OCI-LY7 (cell line): ENCODE data around the gene UTP14A. TPM values are rescaled to one million over a fixed set of nuclear protein-coding genes. Genes with fewer than 3 reads are reported as not detected.

ENCODE experiments used
- BruUV-seq: library from RNA; stranded (reverse); fragments of 400-500 nt; replicated peaks from 2 replicates; lab custom pipeline; 2021; lab: Mats Ljungman, UMichigan
- CTCF ChIA-PET: fragments of 300-600 bp; sonication (Branson Sonifier 250); formaldehyde crosslinking; loops from one replicate; lab custom pipeline; 2022; ENCODE audit warnings: antibody characterized with exemption; ENCODE audit not compliant: unreplicated experiment; lab: Charles Lee
- POLR2A ChIA-PET: fragments of 300-600 bp; sonication (Branson Sonifier 250); formaldehyde crosslinking; loops from one replicate; lab custom pipeline; 2022; ENCODE audit warnings: antibody characterized with exemption; lab: Charles Lee
- DNase-seq: peaks from one replicate; pipeline ENCODE4 v3.0.0-alpha.2; 2015; ENCODE audit warnings: low spot score
- H2AFZ ChIP-seq: fragments of 200-600 bp; sonication (generic), shearing (Covaris generic); 2 replicates; pipeline ENCODE4 v1.6.1; 2014; ENCODE audit warnings: mild to moderate bottlenecking, antibody characterized with exemption, low read length, moderate library complexity
- H3K27ac ChIP-seq: fragments of 200-600 bp; sonication (generic); 2 replicates; pipeline ENCODE4 v1.5.1; 2014; ENCODE audit warnings: mixed run types, low read depth, mild to moderate bottlenecking, moderate library complexity, low read length, inconsistent platforms; ENCODE audit not compliant: poor library complexity, severe bottlenecking
- H3K36me3 ChIP-seq: fragments of 200-600 bp; sonication (generic); 2 replicates; pipeline ENCODE4 v1.6.1; 2014; ENCODE audit warnings: mild to moderate bottlenecking, antibody characterized with exemption, low read length, moderate library complexity, mixed read lengths; ENCODE audit not compliant: insufficient read depth
- H3K4me1 ChIP-seq: fragments of 200-600 bp; sonication (generic); 2 replicates; pipeline ENCODE4 v1.5.1; 2014; ENCODE audit warnings: mild to moderate bottlenecking, low read length; ENCODE audit not compliant: insufficient read depth, poor library complexity, severe bottlenecking
- H3K4me2 ChIP-seq: fragments of 200-600 bp; sonication (generic); 2 replicates; pipeline ENCODE4 v1.6.1; 2014; ENCODE audit warnings: mild to moderate bottlenecking, low read length
- H3K4me3 ChIP-seq: fragments of 200-600 bp; sonication (generic); 2 replicates; pipeline ENCODE4 v1.5.1; 2014; ENCODE audit warnings: mild to moderate bottlenecking, low read depth, low read length; ENCODE audit not compliant: poor library complexity, severe bottlenecking
- H3K79me2 ChIP-seq: fragments of 200-600 bp; sonication (generic); 2 replicates; pipeline ENCODE4 v1.6.1; 2016; ENCODE audit warnings: low read depth, mild to moderate bottlenecking, low read length, moderate library complexity, mixed read lengths; ENCODE audit not compliant: insufficient read depth
- H3K9me2 ChIP-seq: fragments of 200-600 bp; sonication (generic); 2 replicates; pipeline ENCODE4 v1.6.1; 2016; ENCODE audit warnings: mild to moderate bottlenecking, low read length, mixed read lengths; ENCODE audit not compliant: insufficient read depth
- H3K9me3 ChIP-seq: fragments of 200-600 bp; sonication (generic); 2 replicates; pipeline ENCODE4 v1.6.1; 2014; ENCODE audit warnings: mild to moderate bottlenecking, mixed run types, low read length, mixed read lengths
- H4K20me1 ChIP-seq: fragments of 200-600 bp; sonication (generic); 2 replicates; pipeline ENCODE4 v1.6.1; 2014; ENCODE audit warnings: mild to moderate bottlenecking, antibody characterized with exemption, low read length, moderate library complexity, mixed read lengths; ENCODE audit not compliant: insufficient read depth
- CTCF ChIP-seq: fragments of 200-600 bp; sonication (generic); conservative IDR thresholded peaks from 2 replicates; pipeline ENCODE4 v1.5.1; 2014; ENCODE audit warnings: mild to moderate bottlenecking, antibody characterized with exemption, low read length, moderate library complexity, mixed read lengths
- EZH2phosphoT487 ChIP-seq: fragments of 200-600 bp; sonication (generic); IDR thresholded peaks from 2 replicates; pipeline ENCODE4 v1.6.1; 2018; ENCODE audit warnings: low read depth, borderline replicate concordance, mild to moderate bottlenecking, mixed run types, antibody characterized with exemption, low read length, moderate library complexity, mixed read lengths
- intact Hi-C: fragments of 100-400 bp; cut with micrococcal nuclease; formaldehyde crosslinking; loops from one replicate; pipeline ENCODE4 v1.10.0; 2022; ENCODE audit not compliant: unreplicated experiment
- total RNA-seq, 2 experiments: library from RNA; depleted of rRNA in 1 of 2; stranded (reverse); fragments of >200 nt in 1 of 2; shearing (Covaris generic) in 1 of 2; gene quantifications; 2 replicates each; pipeline ENCODE4 v1.2.3, GENCODE V29; 2014 to 2022

UTP14A gene
- total RNA-seq, 2 experiments from 2014 or later = 21.9 to 29.5 TPM

GRCh38 chrX:129953881-129954280, 47.9 kb downstream of the UTP14A start:
- no TSS peak for BruUV-seq
- H3K4me2 ChIP-seq = no peak overlapping the region
- no peaks in the 10 kb centered on the region for H3K36me3 ChIP-seq
- H3K9me3 ChIP-seq = no peaks in the 10 kb centered on the region
- POLR2A ChIA-PET = interaction anchor here (1.1 to 1.4 kb wide), 4 partner anchors 8 to 23 kb away, joined by 3 to 5 read pairs (median 4); no protein-coding TSS in a partner anchor
- DNase-seq = no peak
- peaks cover 51% of the 10 kb centered on the region for H3K4me1 ChIP-seq
- H3K9me2 ChIP-seq = no peaks in the 10 kb centered on the region
- CTCF ChIA-PET = no interaction called here
- H3K4me3 ChIP-seq = no peak overlapping the region
- H4K20me1 ChIP-seq = no peaks in the 10 kb centered on the region
- TF ChIP-seq EZH2phosphoT487 = no peak
- TF ChIP-seq CTCF = no peak
- no peak overlapping the region for H2AFZ ChIP-seq
- no peak overlapping the region for H3K27ac ChIP-seq
- H3K79me2 ChIP-seq = no peaks in the 10 kb centered on the region
- intact Hi-C loops = no loop called here

- Histone ChIP-seq H2AFZ (no peak overlapping the region), H3K36me3 (no peaks in the 10 kb centered on the region), H3K9me3 (no peaks in the 10 kb centered on the region), H4K20me1 (no peaks in the 10 kb centered on the region), H3K4me2 (0 out of 2 replicates have a peak overlapping the region, but pooled peaks have one; percentile 29), H3K79me2 (no peaks in the 10 kb centered on the region), H3K9me2 (no peaks in the 10 kb centered on the region), H3K27ac (no peak overlapping the region), H3K4me1 (peaks cover 60% of the 10 kb centered on the region), H3K4me3 (no peak overlapping the region)
- CTCF ChIA-PET = no interaction called here
- no TSS peak for BruUV-seq
- intact Hi-C loops = no loop called here
- DNase-seq = no peak
- no peak for TF ChIP-seq EZH2phosphoT487
- no peak for TF ChIP-seq CTCF
- POLR2A ChIA-PET = no interaction called here
Measured at GRCh38 chrX:129954804-129955203, 48.8 kb downstream of the UTP14A start.

- no TSS peak for BruUV-seq
- intact Hi-C loops = no loop called here
- Histone ChIP-seq H3K36me3 (no peaks in the 10 kb centered on the region), H3K4me3 (no peak overlapping the region), H4K20me1 (no peaks in the 10 kb centered on the region), H2AFZ (no peak overlapping the region), H3K4me1 (peaks cover 66% of the 10 kb centered on the region), H3K9me2 (no peaks in the 10 kb centered on the region), H3K27ac (no peak overlapping the region), H3K4me2 (no peak overlapping the region), H3K79me2 (no peaks in the 10 kb centered on the region), H3K9me3 (no peaks in the 10 kb centered on the region)
- ChIA-PET POLR2A (interaction anchor here (0.7 kb wide), 1 partner anchor 68 kb away, joined by 4 read pairs; no protein-coding TSS in a partner anchor), CTCF (no interaction called here)
- DNase-seq = no peak
- TF ChIP-seq EZH2phosphoT487 (no peak), CTCF (no peak)
Measured at GRCh38 chrX:129955682-129956081, 49.7 kb downstream of the UTP14A start.
